HG02970 (cell line): ENCODE measurements around the gene CHP2.
"Not testable (repeated sequence)": the region's sequence is repeated elsewhere in the genome, so short reads cannot be mapped to it uniquely, and the experiment has no call there.

ENCODE experiments used
- ATAC-seq: cut with Tn5 transposase; IDR thresholded peaks from one replicate; pipeline ENCODE4 v1.9.1; 2021; ENCODE audit warnings: mild to moderate bottlenecking, moderate library complexity, moderate number of reproducible peaks; ENCODE audit not compliant: unreplicated experiment, low FRiP score

The CHP2 gene

GRCh38 chr16:23742766-23743165, 12.1 kb upstream of the CHP2 start:
- no peak for ATAC-seq

- ATAC-seq: no peak
Measured at GRCh38 chr16:23745263-23745662, 9.6 kb upstream of the CHP2 start.

GRCh38 chr16:23748630-23749029, 6.2 kb upstream of the CHP2 start:
- no peak for ATAC-seq

- ATAC-seq: not testable (repeated sequence)
Measured at GRCh38 chr16:23751053-23751452, 3.8 kb upstream of the CHP2 start.

- ATAC-seq: no peak
Measured at GRCh38 chr16:23753908-23754593, 775 bp upstream of the CHP2 start.

- ATAC-seq: no peak
Measured at GRCh38 chr16:23755484-23755809, 621 bp downstream of the CHP2 start.

- ATAC-seq: no peak
Measured at GRCh38 chr16:23757116-23757515, 2.3 kb downstream of the CHP2 start.

- ATAC-seq: no peak
Measured at GRCh38 chr16:23757937-23758619, 3.3 kb downstream of the CHP2 start.

GRCh38 chr16:23765933-23766332, 11.1 kb downstream of the CHP2 start:
- no peak for ATAC-seq

GRCh38 chr16:23768581-23768980, 13.8 kb downstream of the CHP2 start:
- no peak for ATAC-seq

- no peak for ATAC-seq
Measured at GRCh38 chr16:23771027-23771426, 16.2 kb downstream of the CHP2 start.

- no peak for ATAC-seq
Measured at GRCh38 chr16:23771642-23772041, 16.8 kb downstream of the CHP2 start.

GRCh38 chr16:23773339-23773738, 18.5 kb downstream of the CHP2 start:
- ATAC-seq: no peak

- no peak for ATAC-seq
Measured at GRCh38 chr16:23781176-23781575, 26.4 kb downstream of the CHP2 start.

GRCh38 chr16:23784811-23785447, 30.1 kb downstream of the CHP2 start:
- no peak for ATAC-seq

- no peak for ATAC-seq
Measured at GRCh38 chr16:23785842-23786241, 31.0 kb downstream of the CHP2 start.

GRCh38 chr16:23786964-23787561, 32.2 kb downstream of the CHP2 start:
- no peak for ATAC-seq

- no peak for ATAC-seq
Measured at GRCh38 chr16:23788685-23789084, 33.9 kb downstream of the CHP2 start.

- ATAC-seq: no peak
Measured at GRCh38 chr16:23795378-23795777, 40.6 kb downstream of the CHP2 start.

- ATAC-seq: no peak
Measured at GRCh38 chr16:23796941-23797340, 42.1 kb downstream of the CHP2 start.

- no peak for ATAC-seq
Measured at GRCh38 chr16:23801378-23801777, 46.6 kb downstream of the CHP2 start.
